ENCODE results near the gene KCNH4. TPM values are rescaled to one million over a fixed set of nuclear protein-coding genes. Genes with fewer than 3 reads are reported as not detected.
"Not testable (repeated sequence)": the region's sequence is repeated elsewhere in the genome, so short reads cannot be mapped to it uniquely, and the experiment has no call there.

Gene KCNH4
- total RNA-seq, 4 donors from 2014 or later: 0.44 to 0.79 (median 0.48) TPM; not detected in 1

DNA sequence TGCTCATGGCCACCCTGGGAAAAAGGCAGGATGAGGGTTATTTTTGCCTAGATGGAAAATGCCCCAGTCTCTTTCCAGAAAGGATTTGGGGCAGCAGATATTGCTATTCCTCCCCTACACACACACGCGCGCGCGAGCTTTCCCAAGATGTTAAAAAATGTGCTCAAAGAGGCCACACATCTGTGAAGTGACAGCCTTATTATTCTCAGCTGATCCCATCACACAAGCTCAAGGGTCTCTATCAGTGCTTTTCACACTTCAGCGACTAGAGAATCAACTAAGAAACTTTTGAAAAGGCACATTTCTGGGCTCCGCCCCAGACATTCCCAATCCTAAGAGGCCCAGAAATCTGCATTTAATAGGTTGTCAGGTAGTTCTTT is 20.4 kb downstream of the KCNH4 start:
- TF ChIP-seq, protein P1, sequence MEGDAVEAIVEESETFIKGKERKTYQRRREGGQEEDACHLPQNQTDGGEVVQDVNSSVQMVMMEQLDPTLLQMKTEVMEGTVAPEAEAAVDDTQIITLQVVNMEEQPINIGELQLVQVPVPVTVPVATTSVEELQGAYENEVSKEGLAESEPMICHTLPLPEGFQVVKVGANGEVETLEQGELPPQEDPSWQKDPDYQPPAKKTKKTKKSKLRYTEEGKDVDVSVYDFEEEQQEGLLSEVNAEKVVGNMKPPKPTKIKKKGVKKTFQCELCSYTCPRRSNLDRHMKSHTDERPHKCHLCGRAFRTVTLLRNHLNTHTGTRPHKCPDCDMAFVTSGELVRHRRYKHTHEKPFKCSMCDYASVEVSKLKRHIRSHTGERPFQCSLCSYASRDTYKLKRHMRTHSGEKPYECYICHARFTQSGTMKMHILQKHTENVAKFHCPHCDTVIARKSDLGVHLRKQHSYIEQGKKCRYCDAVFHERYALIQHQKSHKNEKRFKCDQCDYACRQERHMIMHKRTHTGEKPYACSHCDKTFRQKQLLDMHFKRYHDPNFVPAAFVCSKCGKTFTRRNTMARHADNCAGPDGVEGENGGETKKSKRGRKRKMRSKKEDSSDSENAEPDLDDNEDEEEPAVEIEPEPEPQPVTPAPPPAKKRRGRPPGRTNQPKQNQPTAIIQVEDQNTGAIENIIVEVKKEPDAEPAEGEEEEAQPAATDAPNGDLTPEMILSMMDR (IDR thresholded peaks at IDR 0.05): no peak
- ATAC-seq (ENCODE audit: low FRiP score): no peak
- no peak for DNase-seq (ENCODE audit: low spot score)

DNA sequence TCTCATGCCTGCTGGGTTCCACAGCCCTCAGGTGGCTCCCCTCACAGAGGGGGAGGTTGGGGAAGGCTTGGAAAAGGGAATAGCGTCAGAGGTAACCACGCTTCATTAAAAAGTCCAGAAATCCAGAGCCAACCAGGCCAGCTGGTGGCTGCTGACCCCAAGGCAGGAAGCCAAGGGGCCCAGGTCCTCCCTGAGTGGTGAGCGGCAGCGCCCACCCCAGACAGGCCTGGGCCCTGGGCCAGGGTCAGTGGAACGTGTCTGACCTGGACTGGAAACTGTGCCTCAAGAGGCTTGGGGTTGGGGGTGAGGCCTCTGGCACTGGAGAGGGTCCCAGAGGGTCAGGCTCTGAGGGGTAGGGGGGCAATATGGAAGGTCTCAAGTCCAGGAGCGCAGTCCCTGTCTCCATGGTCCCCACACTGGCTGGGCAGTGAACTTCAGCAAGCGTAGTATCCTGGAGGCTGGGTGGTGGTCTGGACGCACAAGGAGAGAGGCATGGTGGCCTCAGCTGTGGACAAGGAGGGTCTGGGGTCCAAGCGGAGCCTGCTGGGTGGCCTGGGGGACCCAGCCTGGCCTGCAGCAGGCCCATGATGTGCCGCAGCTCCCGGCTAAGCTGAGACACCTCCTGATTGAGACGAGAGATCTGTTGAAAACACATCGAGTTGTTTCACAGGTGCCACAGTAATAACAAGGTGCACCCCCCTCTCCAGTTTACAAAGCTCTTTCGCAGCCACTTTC is 21.0 kb downstream of the KCNH4 start:
- no peak for ATAC-seq (ENCODE audit: low FRiP score)
- TF ChIP-seq, protein P1 (IDR thresholded peaks at IDR 0.05): no peak
- no peak for DNase-seq (ENCODE audit: low spot score)

DNA sequence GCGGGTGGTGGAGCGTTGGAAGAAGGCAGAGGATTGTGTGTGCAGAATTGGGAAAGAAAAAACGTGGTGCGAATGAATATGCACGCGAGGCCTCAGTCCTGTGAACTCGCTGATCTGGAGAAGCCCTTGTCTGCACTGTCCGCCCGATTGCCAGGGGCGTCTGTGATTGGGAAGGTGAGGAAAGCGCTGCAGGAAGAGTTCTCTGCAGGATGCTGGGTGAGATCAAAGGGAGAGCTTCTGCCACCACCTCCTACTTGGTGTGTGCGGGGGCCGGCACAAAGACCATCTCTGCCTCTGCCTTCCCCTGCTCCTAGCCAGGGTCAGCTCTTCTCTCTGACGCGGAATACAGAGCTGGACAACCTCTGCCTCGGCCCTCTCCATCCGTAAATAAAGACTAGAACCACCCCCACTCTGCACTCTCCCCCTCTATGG is 25.3 kb downstream of the KCNH4 start:
- TF ChIP-seq, protein P1 (IDR thresholded peaks at IDR 0.05): no peak
- ATAC-seq (ENCODE audit: low FRiP score) (no peak), DNase-seq (ENCODE audit: low spot score) (no peak)

GRCh38 chr17:42153919-42154742 is 26.8 kb downstream of the KCNH4 start:
- TF ChIP-seq, protein P1 (IDR thresholded peaks at IDR 0.05): no peak
- DNase-seq (ENCODE audit: low spot score): no peak
- no peak for ATAC-seq (ENCODE audit: low FRiP score)

DNA sequence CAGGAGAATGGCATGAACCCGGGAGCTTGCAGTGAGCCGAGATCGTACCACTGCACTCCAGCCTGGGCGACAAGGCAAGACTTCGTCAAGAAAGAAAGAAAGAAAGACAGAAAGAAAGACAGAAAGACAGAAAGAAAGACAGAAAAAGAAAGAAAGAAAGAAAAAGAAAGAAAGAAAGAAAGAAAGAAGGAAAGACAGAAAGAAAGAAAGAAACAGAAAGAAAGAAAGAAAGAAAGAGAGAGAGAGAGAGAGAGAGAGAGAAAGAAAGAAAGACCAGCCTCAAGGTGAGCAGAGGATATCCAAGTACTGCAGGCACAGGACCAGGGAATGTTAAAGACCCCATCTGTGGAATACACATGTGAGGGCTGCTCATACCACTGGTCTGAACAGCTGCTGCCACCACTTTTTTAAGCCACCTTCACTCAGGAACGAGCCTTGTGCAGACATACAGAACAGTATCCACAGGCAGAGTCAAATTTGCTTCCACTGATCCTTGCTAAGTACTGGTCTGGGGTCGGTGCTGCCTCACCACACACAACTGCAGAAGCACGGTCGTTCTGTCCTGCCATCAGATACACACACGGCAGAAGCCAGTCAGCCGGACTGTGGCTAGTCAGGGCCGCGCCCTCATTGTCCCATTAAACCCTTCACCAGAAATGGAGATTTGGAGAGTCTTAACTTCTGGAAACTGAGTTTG is 33.9 kb downstream of the KCNH4 start:
- ATAC-seq (ENCODE audit: low FRiP score): no peak

GRCh38 chr17:42143138-42143537 is 37.8 kb downstream of the KCNH4 start:
- DNase-seq (ENCODE audit: low spot score); ATAC-seq (ENCODE audit: low FRiP score): not testable (repeated sequence)

More for the DNA sequence above, 33.9 kb downstream of the KCNH4 start:
- TF ChIP-seq, protein P1 (IDR thresholded peaks at IDR 0.05): no peak
- no peak for DNase-seq (ENCODE audit: low spot score)

DNA sequence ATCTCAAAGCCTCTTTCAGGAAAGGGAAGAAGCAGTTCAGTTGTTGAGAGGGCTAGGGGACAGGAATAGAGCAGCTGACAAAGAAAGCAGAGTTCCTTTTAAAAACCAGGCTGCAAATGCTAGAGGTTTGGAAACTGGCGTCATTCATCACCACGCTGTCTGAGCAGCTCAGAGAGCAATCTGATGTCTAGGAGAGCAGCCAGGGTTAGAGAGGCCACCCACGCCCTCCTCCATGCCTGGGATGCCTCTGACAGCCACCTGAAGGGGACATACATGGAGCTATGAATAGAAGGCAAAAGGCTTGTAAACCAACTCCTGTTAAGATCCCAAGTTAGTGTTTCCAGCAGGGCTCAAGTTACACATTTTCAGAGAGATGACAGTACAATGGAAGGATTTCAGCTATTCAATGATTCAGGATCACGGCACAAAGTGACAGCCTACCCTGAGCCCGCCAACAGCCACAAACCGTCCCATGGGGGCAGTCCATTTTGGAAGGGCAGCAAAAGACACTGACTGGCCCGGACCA is 38.5 kb downstream of the KCNH4 start:
- no peak for ATAC-seq (ENCODE audit: low FRiP score)
- TF ChIP-seq, protein P1 (IDR thresholded peaks at IDR 0.05): no peak

More for the DNA sequence above, 38.5 kb downstream of the KCNH4 start:
- DNase-seq (ENCODE audit: low spot score): no peak

Data from omental fat pad (tissue), 4 donors.